ENCODE data around the gene PLXDC2.

DNA sequence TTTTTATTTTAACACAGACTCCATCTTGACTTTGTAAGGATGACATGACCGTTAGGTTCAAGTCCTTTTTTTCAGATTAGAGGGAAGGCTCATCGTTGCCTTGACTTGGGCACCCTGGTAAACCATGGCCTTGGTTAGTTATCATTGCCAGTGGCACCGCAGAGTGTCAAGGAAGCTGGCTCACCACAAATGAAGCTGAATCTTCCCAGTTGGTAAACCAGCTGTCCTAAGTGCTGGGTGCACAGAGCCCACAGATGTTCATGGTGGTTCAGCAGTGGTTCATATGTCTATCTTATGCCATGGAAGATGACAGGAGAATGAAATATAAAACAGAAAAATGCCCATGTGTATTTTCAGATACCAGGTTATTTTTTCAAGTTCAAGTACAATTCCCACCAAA lies 273.6 kb downstream of the PLXDC2 start:
- TF ChIP-seq EZH2 (IDR thresholded peaks at IDR 0.05; ENCODE audit: borderline replicate concordance), result no peak
- TF ChIP-seq, protein P1, sequence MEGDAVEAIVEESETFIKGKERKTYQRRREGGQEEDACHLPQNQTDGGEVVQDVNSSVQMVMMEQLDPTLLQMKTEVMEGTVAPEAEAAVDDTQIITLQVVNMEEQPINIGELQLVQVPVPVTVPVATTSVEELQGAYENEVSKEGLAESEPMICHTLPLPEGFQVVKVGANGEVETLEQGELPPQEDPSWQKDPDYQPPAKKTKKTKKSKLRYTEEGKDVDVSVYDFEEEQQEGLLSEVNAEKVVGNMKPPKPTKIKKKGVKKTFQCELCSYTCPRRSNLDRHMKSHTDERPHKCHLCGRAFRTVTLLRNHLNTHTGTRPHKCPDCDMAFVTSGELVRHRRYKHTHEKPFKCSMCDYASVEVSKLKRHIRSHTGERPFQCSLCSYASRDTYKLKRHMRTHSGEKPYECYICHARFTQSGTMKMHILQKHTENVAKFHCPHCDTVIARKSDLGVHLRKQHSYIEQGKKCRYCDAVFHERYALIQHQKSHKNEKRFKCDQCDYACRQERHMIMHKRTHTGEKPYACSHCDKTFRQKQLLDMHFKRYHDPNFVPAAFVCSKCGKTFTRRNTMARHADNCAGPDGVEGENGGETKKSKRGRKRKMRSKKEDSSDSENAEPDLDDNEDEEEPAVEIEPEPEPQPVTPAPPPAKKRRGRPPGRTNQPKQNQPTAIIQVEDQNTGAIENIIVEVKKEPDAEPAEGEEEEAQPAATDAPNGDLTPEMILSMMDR (IDR thresholded peaks at IDR 0.05; ENCODE audit: poor library complexity), result no peak

Measured in hepatocyte (in vitro differentiated cells).